ENCODE measurements around the gene MAD1L1.

Gene MAD1L1

DNA sequence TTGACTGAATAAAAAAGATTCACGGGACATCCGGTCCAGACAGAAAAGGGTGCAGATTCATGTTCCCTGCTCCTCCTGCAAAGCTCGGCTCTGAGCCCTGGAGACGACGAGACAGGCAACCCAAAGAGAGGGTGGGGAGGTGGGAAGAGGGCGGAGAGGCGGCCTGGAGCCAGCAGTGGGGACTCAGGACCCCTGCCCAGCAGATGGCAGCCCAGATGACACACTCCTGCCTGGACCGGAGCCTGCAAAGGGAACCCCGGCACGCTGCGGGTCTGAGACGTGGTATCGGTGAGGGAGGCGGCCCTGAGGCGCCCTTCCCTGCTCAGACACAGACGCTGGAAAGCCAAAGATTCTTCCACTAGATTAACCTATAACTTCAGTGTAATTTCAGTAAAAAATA, 311.9 kb downstream of the MAD1L1 start:
- no peak for DNase-seq

- DNase-seq: no peak
These were observed 312.5 kb downstream of the MAD1L1 start for GRCh38 chr7:1920266-1920681.

GRCh38 chr7:1919539-1920265, 313.0 kb downstream of the MAD1L1 start:
- peak in 11 of 14 donors; percentile 5 to 55 (median 46) for DNase-seq

- no peak for DNase-seq
These were observed 313.7 kb downstream of the MAD1L1 start for GRCh38 chr7:1918881-1919525.

DNA sequence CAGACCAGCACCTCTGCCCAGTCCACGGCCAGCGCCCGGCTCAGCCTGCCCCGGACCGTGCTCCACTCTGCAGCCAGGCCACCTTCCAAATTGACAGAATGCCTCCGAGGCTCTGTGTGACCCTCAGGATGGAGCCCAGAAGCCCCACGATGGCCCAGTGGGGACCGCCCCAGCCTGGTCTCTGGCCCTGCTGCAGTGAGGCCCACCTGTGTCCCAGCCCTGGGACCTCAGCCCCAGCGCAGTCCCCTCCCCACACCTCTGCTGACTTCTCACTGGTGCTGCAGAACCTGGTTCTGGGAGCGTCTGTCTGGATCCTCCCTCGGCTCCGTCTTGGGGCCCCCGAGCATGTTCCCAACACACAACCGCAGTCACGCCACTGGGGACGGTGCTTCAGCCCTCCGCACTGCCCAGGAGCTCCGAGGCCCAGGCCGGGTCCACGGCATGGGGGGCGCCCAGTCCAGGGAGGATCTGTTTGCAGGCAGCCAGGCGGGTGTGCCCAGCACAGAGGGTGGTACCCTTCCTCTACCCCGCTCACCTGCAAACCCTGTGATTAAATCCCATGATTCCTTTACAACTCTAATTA, 314.6 kb downstream of the MAD1L1 start:
- DNase-seq: no peak

- no peak for DNase-seq
These were observed 315.3 kb downstream of the MAD1L1 start for GRCh38 chr7:1917221-1918062.

- no peak for DNase-seq
These were observed 316.2 kb downstream of the MAD1L1 start for GRCh38 chr7:1916601-1916970.

GRCh38 chr7:1915956-1916600, 316.7 kb downstream of the MAD1L1 start:
- DNase-seq: no peak

- no peak for DNase-seq
These were observed 317.4 kb downstream of the MAD1L1 start for GRCh38 chr7:1915326-1915725.

- no peak for DNase-seq
These were observed 318.0 kb downstream of the MAD1L1 start for GRCh38 chr7:1914743-1915142.

GRCh38 chr7:1914321-1914720, 318.4 kb downstream of the MAD1L1 start:
- DNase-seq: no peak

DNA sequence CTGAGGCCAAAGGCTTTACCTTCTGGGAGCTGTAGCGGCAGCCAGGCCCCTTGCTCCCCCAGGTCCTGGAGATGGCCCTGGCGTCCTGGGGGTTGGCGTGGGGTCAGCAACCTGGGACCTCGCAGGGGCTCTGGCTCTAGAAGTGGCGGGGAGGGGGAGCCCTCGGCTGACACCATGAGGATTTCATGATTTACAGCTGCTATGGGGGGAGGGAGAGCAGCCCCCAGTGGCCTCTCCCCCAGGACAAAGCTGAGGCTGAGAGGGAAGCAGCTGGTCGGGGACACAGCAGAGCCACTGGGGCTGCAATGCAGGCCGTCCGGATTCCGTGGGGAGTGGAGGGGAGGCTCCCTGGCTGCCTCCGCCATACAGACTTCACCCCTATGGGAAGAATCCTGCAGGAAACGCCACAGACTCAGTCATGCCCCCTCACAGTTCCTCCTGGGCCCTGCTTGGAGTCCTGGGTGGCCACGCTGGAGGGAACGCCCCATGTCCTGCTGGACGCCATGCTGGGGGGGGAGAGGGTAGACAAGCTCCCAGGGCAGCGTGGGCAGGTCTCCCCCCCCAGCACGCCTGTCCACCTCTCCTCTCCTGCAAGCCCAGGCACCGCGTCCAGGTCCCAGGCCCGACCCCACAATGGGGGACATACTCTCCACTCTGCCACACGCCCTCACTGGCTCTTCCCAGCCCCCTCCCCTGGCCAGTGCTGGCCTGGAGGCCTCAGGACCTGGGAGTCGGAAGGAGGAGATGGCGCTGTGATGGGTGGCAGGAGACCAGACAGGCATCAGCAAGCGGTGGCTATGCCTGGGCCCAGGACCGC, 319.1 kb downstream of the MAD1L1 start:
- no peak for DNase-seq

DNA sequence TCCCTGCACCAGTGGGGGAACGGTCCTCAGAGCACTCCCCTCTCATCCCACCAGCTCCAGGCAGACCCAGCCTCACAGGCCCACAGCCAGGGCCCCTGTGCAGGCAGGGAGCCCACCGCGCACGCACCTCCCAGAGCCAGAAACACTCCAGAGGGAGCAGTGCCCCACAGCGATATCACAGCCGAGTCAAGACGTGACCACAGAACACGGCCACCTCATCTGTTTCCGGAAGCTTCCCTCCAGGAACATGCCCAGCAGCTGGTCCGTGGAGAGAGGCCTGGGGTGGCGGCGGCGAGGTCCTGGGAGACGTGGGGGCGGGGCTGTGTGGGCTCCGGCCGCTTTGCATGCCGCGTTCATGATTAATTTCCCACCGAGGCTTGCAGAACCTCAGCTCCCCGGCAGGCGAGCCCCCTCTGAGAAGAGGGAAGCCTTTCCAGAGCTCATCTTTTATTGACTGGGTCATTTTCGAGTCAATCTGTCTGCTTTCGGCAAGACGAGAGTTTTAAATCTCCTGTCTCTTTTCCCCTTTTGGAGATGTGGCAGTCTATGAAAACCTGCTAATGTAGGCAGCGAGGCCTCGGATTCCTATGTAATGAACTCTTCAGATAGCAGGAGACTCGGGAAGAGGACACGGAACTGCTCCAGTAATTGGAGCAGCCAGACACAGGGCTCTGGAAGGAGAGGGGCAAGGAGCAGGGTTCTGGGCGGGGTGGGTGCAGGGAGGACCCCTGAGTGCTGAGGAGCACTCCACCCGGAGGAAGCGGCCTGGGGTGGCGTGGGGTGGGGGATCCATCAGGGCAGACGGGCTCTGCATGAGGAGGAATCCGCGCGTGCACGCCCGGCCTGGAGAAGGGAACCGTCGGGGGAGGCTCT, 319.9 kb downstream of the MAD1L1 start:
- DNase-seq: no peak

GRCh38 chr7:1911571-1911970, 321.2 kb downstream of the MAD1L1 start:
- no peak for DNase-seq

DNA sequence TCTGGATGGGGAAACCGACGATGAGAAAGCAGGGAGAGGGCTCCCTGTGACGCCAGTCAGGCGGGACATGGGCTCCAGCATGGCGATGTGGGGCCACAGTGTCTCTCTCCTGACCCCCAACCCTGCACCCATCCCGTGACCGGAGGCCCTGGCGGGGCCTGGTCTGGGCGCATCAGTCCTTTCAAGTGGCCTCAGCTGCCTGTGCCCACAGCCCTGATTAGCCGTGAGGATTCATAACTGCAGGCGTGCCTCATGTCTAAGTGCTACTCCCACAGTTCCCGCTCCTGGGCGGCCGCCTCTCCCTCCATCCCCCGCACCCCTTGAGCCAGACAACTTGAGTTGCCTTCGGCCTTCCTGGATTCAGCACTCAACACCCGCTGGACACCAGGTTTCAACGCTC, 321.9 kb downstream of the MAD1L1 start:
- no peak for DNase-seq

- DNase-seq: no peak
These were observed 322.6 kb downstream of the MAD1L1 start for GRCh38 chr7:1910081-1910685.

DNA sequence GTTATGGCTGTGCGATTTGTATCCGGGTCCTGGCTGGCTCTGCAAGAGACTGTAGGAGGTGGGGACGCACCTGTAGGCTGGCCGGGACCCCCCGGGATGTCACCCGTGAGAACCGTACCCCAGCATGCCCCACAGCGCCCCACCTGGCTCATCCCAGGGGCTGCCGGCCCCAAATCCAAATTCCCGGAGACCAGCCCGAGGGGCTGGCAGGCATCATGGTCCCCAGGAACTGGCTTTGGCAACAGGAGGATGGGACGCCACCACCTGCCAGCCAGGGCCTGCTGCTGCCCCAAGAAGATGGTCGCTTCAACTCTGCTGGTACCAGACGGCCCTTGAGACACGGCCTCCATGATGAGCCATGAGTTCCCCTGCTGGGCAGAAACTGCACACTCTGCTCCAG, 323.3 kb downstream of the MAD1L1 start:
- no peak for DNase-seq

- DNase-seq: no peak
These were observed 323.8 kb downstream of the MAD1L1 start for GRCh38 chr7:1908823-1909420.

GRCh38 chr7:1907751-1908365, 324.9 kb downstream of the MAD1L1 start:
- DNase-seq: no peak

All from C1 segment of cervical spinal cord (tissue), 14 donors.